ENCODE measurements around the gene OFD1.

OFD1 gene

GRCh38 chrX:13756381-13756780 is 21.8 kb downstream of the OFD1 start:
- DNase-seq: no peak

- DNase-seq: no peak
Observed at GRCh38 chrX:13759152-13759718, 24.7 kb downstream of the OFD1 start.

- DNase-seq: no peak
Observed at GRCh38 chrX:13760426-13760825, 25.9 kb downstream of the OFD1 start.

GRCh38 chrX:13761606-13762414 is 27.3 kb downstream of the OFD1 start:
- DNase-seq: no peak

- no peak for DNase-seq
Observed at GRCh38 chrX:13763489-13763888, 28.9 kb downstream of the OFD1 start.

GRCh38 chrX:13764281-13764680 is 29.7 kb downstream of the OFD1 start:
- DNase-seq: no peak

- DNase-seq: no peak
Observed at GRCh38 chrX:13764765-13765164, 30.2 kb downstream of the OFD1 start.

- no peak for DNase-seq
Observed at GRCh38 chrX:13768939-13769338, 34.4 kb downstream of the OFD1 start.

- DNase-seq: no peak
Observed at GRCh38 chrX:13770013-13770535, 35.5 kb downstream of the OFD1 start.

GRCh38 chrX:13774696-13775095 is 40.1 kb downstream of the OFD1 start:
- DNase-seq: no peak

- no peak for DNase-seq
Observed at GRCh38 chrX:13775837-13776236, 41.3 kb downstream of the OFD1 start.

GRCh38 chrX:13776387-13776786 is 41.8 kb downstream of the OFD1 start:
- no peak for DNase-seq

- DNase-seq: no peak
Observed at GRCh38 chrX:13778916-13779315, 44.4 kb downstream of the OFD1 start.

- DNase-seq: no peak
Observed at GRCh38 chrX:13780868-13781427, 46.4 kb downstream of the OFD1 start.

GRCh38 chrX:13786048-13786447 is 51.5 kb downstream of the OFD1 start:
- no peak for DNase-seq

- DNase-seq: no peak
Observed at GRCh38 chrX:13790206-13791131, 55.9 kb downstream of the OFD1 start.

GRCh38 chrX:13791145-13791544 is 56.6 kb downstream of the OFD1 start:
- DNase-seq: no peak

GRCh38 chrX:13791559-13791958 is 57.0 kb downstream of the OFD1 start:
- DNase-seq: no peak

- no peak for DNase-seq
Observed at GRCh38 chrX:13793897-13794296, 59.3 kb downstream of the OFD1 start.

GRCh38 chrX:13794417-13794816 is 59.9 kb downstream of the OFD1 start:
- no peak for DNase-seq

GRCh38 chrX:13797512-13797911 is 63.0 kb downstream of the OFD1 start:
- DNase-seq: no peak

GRCh38 chrX:13798184-13798583 is 63.6 kb downstream of the OFD1 start:
- no peak for DNase-seq

- no peak for DNase-seq
Observed at GRCh38 chrX:13803116-13803515, 68.6 kb downstream of the OFD1 start.
